ENCODE data around the gene SCAP.

GRCh38 chr3:47410417-47410720 is 65.4 kb downstream of the SCAP start:
- TF ChIP-seq CTCF (IDR thresholded peaks at IDR 0.05) (no peak), EP300 (IDR thresholded peaks at IDR 0.05) (no peak), POLR2AphosphoS5 (IDR thresholded peaks at IDR 0.05) (no peak)
